PFSK-1 (cell line): Measurements from ENCODE around the gene ZFPM1.

Experiments
- FOXP2 ChIP-seq: optimal IDR thresholded peaks from 2 replicates; pipeline ENCODE3; 2011; ENCODE audit warnings: borderline replicate concordance, control low read depth, inconsistent platforms; ENCODE audit not compliant: insufficient read depth; ENCODE audit errors: extremely low read length, extremely low read depth
- POLR2AphosphoS5 ChIP-seq: IDR thresholded peaks from 2 replicates; pipeline ENCODE4 v1.6.1; 2012; ENCODE audit warnings: low read depth, mild to moderate bottlenecking, control low read depth, low read length, moderate library complexity
- REST ChIP-seq, 2 experiments: IDR thresholded peaks; 2 replicates each; pipeline versions ENCODE4 v1.6.1 to v1.8.0; 2011 to 2012; ENCODE audit warnings: low read depth in 2 of 2, low read length in 2 of 2, control low read depth in 1 of 2, inconsistent platforms in 1 of 2, mild to moderate bottlenecking in 1 of 2, moderate library complexity in 1 of 2; ENCODE audit not compliant: insufficient read depth in 1 of 2
- SIN3A ChIP-seq: IDR thresholded peaks from 2 replicates; pipeline ENCODE4 v1.6.1; 2012; ENCODE audit warnings: mild to moderate bottlenecking, low read length, moderate library complexity, borderline replicate concordance; ENCODE audit not compliant: insufficient read depth
- TAF1 ChIP-seq: IDR thresholded peaks from 2 replicates; pipeline ENCODE4 v1.6.1; 2012; ENCODE audit warnings: low read length, control low read depth, borderline replicate concordance; ENCODE audit not compliant: insufficient read depth

- TF ChIP-seq POLR2AphosphoS5 (no peak), REST (IDR thresholded peaks at IDR 0.05; ENCODE audit: insufficient read depth in 1 of 2, low read depth in 2 of 2, low read length in 2 of 2) (no peak), SIN3A (no peak), FOXP2 (no peak), TAF1 (no peak)
These were observed 57.3 kb downstream of the ZFPM1 start for GRCh38 chr16:88510091-88510994.
